NOMO-1 (cell line): ENCODE data around the gene RMP24.
"Not testable (repeated sequence)": the region's sequence is repeated elsewhere in the genome, so short reads cannot be mapped to it uniquely, and the experiment has no call there.

Experiments used
- DNase-seq, 2 experiments: peaks; one replicate each; lab custom pipeline; 2025; ENCODE audit not compliant: unreplicated experiment in 2 of 2; lab: John Stamatoyannopoulos, UW

RMP24 gene

DNA sequence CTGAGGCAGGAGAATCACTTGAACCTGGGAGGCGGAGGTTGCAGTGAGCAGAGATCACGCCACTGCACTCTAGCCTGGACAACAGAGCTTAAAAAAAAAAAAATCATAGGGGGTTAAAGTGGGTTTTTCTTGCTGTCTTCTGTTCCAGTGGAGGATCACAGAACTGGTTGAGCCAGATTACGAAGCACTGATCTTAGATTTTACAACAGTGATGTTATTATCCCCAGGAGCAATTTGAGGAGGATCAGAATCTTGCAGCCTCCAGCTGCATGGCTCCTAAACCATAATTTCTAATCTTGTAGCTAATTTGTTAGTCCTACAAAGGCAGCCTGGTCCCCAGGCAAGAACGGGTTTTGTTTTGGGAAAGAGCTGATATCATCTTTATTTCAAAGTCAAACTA, 4.6 kb upstream of the RMP24 start:
- DNase-seq, result not testable (repeated sequence)

DNA sequence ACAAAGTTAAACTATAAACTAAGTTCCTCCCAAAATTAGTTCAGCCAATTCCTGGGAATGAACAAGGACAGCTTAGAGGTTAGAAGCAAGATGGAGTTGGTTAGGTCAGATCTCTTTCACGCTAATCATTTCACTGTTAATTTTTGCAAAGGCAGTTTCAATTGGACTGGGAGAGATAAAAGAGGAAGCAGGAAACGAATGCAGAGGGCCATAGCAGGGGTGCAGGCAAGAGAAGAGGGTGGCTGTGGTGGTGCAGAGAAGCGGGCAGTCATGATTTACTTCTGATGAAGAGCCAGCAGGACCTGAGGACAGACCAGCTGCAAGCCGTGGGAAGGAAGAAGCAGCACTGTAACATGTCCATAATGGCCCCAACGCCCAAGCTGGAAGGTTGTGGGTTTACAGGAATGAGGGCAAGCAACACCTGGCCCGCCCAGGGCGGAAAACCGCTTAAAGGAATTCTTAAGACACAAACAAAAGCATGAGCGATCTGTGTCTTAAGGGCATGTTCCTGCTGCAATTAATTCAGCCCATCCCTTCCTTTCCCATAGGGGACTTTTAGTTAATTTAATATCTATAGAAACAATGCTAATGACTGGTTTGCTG, 4.1 kb upstream of the RMP24 start:
- DNase-seq, result peak; percentile 11 to 18

DNA sequence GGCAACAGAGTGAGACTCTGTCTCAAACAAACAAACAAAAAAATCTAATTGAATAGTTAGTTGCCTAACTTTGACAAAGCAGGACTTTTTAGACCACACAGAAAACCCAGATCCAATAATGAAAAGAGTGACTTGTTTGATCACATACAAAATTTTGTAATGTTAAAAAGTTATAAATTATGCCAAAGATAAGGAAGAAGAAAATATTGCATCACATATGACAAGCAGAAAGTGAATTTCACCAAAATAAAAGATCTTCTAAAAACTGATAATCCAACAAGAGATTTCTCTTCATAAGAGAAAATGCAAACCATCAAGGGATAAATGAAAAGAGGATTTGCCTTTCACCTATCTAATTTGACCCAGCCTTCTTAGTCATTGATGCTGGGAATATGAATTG, 2.8 kb upstream of the RMP24 start:
- peak in 1 of 2 experiments; percentile 12 for DNase-seq

DNA sequence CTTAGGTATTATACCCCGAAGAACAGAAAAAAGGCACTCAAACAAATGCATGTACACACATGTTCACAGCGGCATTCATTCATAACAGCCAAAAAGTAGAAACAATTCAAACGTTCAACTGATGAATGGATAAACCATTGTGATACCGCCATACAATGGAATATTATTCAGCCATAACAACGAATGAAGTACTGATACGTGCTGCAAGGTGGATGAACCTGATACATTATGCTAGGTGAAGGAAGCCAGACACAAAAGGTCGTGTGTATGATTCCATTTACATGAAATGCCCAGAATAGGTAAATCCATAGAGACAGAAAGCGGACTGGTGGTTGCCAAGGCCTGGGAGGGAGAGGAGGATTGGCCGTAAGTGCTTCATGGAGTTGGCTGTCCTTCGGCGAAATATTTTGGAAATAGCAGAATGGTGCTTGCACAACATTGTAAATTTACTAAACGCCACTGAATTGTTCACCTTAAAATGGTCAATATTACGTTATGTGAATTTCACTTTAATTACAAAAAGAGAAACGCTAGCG, 750 bp upstream of the RMP24 start:
- peak; percentile 31 to 55 for DNase-seq

DNA sequence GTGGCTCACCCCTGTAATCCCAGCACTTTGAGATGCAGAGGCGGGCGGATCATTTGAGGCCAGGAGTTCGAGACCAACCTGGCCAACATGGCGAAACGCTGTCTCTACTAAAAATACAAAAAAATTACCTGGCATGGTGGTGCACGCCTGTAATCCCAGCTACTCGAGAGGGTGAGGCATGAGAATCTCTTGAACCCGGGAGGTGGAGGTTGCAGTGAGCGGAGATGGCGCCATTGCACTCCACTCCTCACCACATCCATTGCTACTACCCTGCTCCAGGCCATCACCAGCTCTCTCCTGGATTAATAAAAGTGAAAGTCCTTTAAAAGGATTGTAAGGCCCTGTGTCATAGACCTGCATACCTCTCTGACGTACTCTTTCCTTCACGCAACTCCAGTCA, 1.2 kb downstream of the RMP24 start:
- no peak for DNase-seq

DNA sequence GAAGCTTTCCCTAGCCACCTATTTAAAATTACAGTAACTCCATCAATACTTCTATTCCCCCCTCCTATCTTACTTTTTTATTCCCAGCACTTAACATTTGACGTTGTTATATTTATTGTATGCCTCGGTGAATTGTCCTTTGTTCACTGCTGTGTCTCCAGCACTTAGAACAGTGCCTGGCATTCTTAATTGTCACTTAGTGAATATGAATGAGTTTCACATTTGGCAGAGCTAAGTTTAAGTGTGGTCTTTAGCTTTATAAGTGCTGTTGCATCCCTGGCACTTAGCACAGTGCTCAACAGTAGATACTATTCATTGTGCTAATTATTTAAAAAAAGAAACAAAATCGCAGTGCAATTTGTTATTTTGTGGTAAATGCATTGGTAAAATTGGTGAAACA, 1.7 kb downstream of the RMP24 start:
- DNase-seq, result no peak

DNA sequence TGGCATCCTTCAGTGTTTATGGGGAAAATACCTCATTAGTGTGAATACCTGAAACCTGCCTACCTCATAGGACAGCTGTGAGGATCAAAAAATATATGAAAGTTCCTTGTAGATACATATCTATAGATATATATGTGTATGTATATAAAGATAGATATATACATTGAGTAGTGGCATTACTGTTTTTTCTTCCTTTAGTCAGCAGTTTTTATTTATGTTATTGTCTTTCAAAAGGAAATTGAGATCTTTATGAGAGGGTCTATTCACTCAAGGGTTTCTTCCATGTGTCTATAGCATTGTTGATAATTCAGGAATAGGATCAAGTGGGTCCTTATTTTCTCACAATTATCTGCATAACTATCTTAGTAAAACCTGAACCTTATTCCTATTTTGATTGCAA, 6.6 kb downstream of the RMP24 start:
- no peak for DNase-seq

DNA sequence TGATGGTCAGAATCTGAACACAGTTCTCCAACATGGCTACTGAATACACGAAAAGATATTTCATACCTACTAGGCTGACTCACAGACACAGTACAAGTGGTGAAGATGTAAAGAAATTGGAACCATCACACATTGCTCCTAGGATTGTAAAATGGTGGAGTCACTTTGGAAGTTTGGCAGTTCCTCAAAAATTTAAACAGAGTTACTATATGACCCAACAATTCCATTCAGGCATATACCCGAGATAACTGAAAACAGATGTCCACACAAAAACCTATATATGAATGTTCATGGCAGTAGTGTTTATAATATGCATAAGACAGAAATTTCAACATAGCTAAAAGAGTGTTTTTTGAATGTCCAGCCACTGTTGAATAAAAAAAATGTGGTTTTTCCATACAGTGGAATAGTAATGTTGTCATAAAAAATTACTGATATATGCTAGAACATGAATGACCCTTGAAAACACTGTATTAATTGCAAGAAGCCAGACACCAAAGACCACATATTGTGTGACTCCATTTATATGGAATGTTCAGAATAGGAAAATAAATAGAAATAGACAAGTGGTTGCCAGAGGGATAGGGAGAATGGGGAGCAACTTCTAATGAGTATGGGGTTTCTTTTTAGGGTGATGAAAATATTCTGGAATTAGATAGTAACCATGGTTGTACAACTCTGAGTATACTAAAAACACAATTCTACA, 10.1 kb downstream of the RMP24 start:
- no peak for DNase-seq

DNA sequence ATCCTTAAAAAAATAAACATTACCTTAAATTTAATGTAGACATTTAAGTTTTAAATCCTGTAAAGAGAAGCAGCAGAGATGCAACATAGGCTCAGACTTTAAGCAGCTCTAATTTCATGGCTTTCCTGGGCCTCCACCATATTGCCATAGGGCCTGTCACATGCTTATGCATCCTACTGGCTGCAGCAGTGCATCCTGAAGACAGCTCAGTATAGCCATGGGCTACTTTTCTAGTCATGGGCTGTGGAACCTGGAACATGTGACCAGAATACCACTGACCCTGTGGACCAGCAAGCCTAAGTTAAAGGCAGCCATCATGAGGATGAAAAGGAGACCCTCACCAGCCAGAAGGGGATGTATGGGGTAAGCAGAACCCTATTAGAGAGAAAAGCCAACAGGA, 10.7 kb downstream of the RMP24 start:
- DNase-seq, result no peak

DNA sequence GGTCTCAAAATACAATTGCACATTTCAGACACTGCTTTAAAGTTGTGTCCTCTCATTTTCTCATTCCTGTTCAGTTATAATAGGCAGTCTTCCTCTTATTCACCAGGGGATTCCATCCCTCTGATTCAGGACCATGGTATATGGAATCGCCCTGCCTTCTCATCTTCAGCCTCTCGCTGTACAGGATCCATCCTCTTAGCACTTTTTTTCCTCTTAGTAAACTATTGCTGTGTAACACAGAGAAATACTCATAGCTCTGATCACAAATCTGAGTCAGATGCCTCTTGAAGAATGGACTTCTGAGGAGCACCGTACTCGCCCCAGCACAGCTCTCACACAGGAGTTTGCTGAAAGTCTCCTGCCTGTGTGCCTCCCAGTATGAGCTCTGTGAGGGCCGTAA, 11.3 kb downstream of the RMP24 start:
- DNase-seq, result no peak

DNA sequence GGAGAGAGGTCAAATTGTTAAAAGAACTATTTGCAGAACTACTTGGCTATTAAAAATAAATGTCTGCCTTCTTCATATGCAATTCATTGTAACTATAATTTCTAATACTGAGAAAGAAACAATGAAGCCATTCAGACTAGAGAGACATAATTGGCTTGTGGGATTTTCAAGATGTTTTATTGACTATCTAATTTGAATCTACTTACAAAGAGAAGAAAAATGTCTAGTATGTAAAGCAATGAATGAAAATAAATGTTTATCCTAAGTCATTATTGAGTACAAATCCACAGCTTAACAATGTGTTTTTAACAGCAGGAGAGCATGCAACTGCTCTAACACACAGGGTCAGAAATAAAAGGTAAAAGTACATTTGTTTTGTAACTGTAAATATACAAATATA, 19.2 kb downstream of the RMP24 start:
- DNase-seq, result no peak

DNA sequence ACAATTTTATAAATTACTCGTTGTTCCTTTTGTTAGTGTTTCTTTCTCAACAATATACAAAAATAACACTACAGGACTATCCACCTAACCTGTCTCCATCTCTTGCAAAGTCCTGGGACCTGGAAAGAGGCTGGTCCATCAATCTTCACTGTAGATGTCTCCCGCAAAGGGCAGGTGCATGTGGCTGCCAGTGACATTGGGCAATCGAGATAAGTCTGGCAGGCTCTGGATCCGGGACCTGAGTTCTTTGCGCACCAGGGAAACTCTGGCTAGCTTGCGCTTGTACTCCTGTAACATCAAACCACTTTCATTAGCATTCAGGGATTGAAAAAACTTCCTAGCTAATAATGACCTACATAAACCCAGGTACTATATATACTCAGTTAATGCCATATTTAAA, 20.5 kb downstream of the RMP24 start:
- no peak for DNase-seq

DNA sequence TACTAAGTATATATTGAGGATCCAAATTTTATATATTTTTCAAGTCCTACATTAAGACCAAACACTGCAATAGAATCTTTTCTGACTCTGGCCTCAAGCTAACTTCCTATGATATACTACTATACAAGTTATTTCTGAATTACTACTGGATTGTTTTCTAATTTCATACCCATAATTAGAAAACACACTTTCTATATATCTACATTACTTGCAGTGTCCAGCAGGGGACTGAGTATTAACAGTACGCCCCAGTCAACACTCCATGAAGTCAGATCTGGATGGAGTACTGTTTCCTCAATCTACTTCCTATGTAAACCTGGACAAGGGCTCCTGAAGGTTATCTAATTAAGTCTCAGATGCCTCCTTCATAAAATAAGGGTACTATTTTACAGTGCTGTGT, 26.5 kb downstream of the RMP24 start:
- DNase-seq, result no peak

DNA sequence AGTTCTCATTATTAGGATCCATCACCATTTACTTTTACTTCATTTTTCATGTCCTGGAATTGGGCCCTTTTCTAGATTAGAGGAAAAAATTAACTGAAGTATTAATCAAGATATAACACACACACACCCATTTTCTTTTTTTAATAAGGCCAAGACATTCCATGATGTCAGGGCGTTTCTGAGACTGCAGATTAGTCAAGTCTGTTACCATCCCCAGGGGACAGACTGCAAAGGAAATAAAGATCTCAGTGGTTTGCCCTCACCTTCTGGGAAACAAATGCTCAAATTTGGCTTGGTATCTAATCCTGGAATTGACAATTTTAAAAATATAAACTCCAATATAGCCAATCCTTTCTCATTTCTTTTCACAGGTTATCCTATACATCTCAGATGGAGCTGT, 27.4 kb downstream of the RMP24 start:
- DNase-seq, result no peak

DNA sequence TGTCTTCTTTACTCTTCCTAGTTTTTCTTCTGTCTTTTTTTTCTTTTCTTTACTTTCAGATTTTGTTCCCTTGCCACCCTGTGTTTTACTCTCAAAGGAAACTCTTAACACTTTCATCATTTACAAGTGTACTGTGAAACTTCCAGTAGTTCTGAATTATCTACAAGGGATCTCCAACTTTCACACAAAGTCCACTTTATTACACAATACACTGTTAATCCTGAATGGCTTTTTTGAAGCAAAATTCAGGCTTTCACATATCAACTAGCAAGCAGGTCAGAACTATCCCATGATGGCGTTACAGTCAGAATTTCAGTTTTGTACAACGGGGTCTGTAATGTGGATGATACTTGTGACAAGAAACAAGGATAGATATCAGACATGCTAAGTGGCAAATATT, 34.5 kb downstream of the RMP24 start:
- DNase-seq, result no peak

DNA sequence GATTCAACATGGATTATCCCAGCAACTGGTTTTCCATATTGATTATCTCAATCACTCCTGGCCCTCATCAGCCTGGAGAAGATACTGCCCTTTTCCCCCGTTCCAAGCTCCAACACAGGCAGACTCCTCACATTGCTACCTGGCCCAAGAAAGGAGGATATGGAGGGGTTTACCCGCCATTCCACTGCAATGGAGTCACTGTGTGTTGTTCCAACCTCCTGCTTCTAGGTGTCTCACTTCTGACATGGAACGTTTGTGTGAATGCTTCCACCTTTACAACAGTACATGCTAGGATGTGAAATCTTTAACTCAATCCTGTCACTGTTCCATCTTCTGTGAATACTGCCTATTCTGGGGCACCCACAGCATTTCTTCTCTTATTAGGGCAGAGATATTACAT, 36.7 kb downstream of the RMP24 start:
- DNase-seq, result no peak

DNA sequence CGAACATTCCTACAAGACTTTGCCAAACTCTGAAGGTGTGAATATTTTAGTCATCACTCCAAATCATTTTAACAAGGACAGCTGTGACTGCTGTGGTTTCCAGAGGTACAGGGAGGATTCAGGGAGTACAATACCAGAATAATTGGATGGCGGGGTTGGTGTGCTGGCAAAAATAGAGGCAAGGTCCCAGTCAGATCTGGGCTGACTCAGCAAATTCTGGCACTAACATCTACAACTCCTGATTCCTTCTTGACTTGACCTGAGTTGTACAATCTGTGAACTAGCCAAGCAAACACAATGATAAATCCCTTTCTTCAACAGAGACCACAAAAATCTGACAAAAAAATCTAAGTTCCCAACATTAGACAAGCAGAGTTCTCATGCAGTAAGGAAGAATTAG, 40.4 kb downstream of the RMP24 start:
- DNase-seq, result no peak

DNA sequence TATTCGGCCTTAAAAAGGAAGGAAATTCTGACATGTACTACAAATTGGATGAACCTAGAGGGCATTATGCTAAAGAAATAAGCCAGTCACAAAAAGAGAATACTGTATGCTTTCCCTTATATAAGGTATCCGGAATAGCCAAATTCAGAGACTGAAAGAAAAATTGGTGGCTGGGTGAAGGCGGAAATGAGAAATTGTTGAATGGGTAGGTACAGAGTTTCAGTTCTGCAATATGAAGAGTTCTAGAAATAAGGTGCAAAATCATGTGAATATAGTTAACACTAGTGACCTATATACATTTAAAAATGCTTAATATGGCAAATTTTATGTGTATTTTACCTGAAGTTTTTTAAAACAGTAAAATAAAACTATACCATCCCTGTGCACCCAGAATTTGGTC, 43.1 kb downstream of the RMP24 start:
- peak; percentile 39 to 81 for DNase-seq

DNA sequence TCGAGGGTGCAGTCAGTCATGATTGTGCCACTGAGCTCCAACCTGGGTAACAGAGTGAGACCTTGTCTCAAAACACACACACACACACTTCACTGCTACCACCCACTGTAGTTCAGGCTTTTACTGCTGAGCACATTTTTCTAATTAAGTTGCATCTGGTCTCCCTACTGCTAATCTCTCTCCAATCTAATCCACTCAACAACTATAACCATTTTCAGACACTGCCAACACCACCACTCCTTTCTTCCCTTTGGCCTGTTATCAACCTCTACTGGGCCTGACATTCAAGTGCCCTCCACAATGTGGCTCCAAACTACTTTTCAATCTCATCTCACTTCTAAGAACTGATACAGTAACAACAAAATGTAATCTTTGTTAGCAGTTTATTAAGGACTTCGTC, 44.8 kb downstream of the RMP24 start:
- DNase-seq, result no peak

DNA sequence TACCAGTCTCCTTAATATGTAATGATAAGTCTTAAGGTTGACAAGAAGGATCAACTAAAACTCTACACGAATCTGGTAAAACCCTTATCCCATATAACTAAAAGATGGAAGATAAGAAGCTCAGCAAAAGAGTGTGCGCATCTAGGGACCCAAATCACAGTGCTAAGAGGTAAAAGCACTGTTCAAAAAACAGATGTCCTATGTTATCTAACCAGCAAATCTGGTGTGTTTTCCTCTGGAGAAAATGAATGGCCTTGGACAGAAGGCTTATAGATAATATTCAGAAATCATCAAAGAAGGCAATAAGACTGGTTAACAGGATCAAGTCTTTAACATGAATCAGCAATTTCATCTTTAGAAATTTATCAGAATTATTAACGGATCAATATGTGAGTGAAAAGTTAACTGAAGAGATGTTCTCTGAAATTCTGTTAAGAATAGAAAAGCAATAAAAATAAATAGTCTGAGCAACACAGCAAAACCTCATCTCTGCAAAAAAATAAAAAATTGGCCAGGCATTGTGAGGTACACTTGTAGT, 47.8 kb downstream of the RMP24 start:
- no peak for DNase-seq

DNA sequence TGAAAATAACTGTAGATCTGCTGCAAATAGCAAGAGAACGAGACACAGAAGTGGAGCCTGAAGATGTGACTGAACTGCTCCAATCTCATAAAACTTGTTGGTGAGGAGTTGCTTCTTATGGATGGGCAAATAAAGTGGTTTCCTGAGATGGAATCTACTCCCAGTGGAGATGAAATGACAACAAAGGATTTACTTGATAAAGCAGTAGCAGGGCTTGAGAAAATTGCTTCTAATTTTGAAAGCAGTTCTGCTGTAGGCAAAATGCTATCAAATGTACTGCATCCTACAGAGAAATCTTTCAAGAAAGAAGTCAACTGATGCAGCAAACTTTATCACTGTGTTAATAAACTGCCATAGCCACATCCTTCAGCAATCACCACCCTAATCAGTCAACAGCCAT, 50.9 kb downstream of the RMP24 start:
- no peak for DNase-seq

DNA sequence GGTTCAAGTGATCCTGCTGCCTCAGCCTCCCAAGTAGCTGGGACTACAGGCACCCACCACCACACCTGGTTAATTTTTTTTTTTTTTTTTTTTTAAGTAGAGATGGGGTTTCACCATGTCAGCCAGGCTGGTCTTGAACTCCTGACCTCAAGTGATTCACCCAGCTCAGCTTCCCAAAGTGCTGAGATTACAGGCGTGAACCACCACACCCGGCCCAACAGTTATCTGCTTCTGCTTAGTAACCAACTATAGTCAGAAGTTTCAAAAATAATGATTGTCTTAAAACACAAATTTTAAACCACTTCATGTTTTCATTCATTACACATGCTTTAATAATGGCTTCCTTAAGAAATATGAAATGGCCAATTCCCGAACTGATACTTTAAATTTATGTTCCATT, 51.8 kb downstream of the RMP24 start:
- DNase-seq, result not testable (repeated sequence)
